GM12873 (cell line): Measurements from ENCODE around the gene SLC15A5.

Experiments
- CTCF ChIP-seq: IDR thresholded peaks from 2 replicates; pipeline ENCODE4 v1.5.1; 2012; ENCODE audit warnings: low read depth, mild to moderate bottlenecking, moderate library complexity, low read length, control low read depth; ENCODE audit not compliant: insufficient read depth; ENCODE audit errors: missing control alignments

Gene SLC15A5

GRCh38 chr12:16277585-16277984 is at the start of gene SLC15A5:
TSS of gene SLC15A5 (minus strand) at chr12:16277685. CDS start at chr12:16277685, 0 bp downstream.
- no peak for TF ChIP-seq CTCF

GRCh38 chr12:16325426-16325825 is 47.9 kb upstream of the SLC15A5 start:
- no peak for TF ChIP-seq CTCF

GRCh38 chr12:16324772-16325171 is 47.3 kb upstream of the SLC15A5 start:
- TF ChIP-seq CTCF = no peak

- TF ChIP-seq CTCF = no peak
Observed at GRCh38 chr12:16324272-16324671, 46.8 kb upstream of the SLC15A5 start.

- no peak for TF ChIP-seq CTCF
Observed at GRCh38 chr12:16323638-16324037, 46.2 kb upstream of the SLC15A5 start.

- TF ChIP-seq CTCF = no peak
Observed at GRCh38 chr12:16323010-16323409, 45.5 kb upstream of the SLC15A5 start.

- TF ChIP-seq CTCF = no peak
Observed at GRCh38 chr12:16310934-16311333, 33.4 kb upstream of the SLC15A5 start.
